HepG2 (cell line): ENCODE data around the gene C2orf78. TPM values are rescaled to one million over a fixed set of nuclear protein-coding genes. Genes with fewer than 3 reads are reported as not detected.

Experiments
- BRF2 ChIP-seq: sonication (generic); formaldehyde crosslinking; IDR thresholded peaks from 2 replicates; pipeline ENCODE4 v1.8.1; 2022; ENCODE audit warnings: mild to moderate bottlenecking, missing genetic modification reagents
- FOXA3 ChIP-seq: IDR thresholded peaks from 2 replicates; pipeline ENCODE4 v1.6.1; 2016; ENCODE audit warnings: missing genetic modification reagents, missing compliant biosample characterization
- HMGA1 ChIP-seq: sonication (generic); formaldehyde crosslinking; conservative IDR thresholded peaks from 2 replicates; pipeline ENCODE4 v1.4.0; 2020; ENCODE audit warnings: missing genetic modification reagents
- KLF6 ChIP-seq: IDR thresholded peaks from 2 replicates; pipeline ENCODE4 v1.8.0; 2016; ENCODE audit warnings: missing biosample characterization, missing genetic modification reagents
- MAZ ChIP-seq, 2 experiments: sonication (generic) in 1 of 2; formaldehyde crosslinking in 1 of 2; IDR thresholded peaks; 2 replicates each; pipeline versions ENCODE4 v1.5.0 to v1.6.1; 2012 to 2020; ENCODE audit warnings: low read depth in 2 of 2, mild to moderate bottlenecking in 2 of 2, borderline replicate concordance in 1 of 2, improper control_type of control experiment in 1 of 2, low read length in 1 of 2, missing genetic modification reagents in 1 of 2, moderate library complexity in 1 of 2
- NCOA5 ChIP-seq: sonication (generic); formaldehyde crosslinking; IDR thresholded peaks from 2 replicates; pipeline ENCODE4 v1.4.0; 2020; ENCODE audit warnings: missing genetic modification reagents
- NFRKB ChIP-seq: fragments of 450-650 bp; IDR thresholded peaks from 2 replicates; pipeline ENCODE4 v1.6.1; 2017
- PCBP2 ChIP-seq: fragments of 200-400 bp; formaldehyde crosslinking; optimal IDR thresholded peaks from 2 replicates; pipeline ENCODE3; 2018; ENCODE audit warnings: low read length, low read depth; ENCODE audit not compliant: poor library complexity, severe bottlenecking
- RARA ChIP-seq: IDR thresholded peaks from 2 replicates; pipeline ENCODE4 v1.6.1; 2016; ENCODE audit warnings: missing genetic modification reagents, missing compliant biosample characterization
- RCOR2 ChIP-seq: IDR thresholded peaks from 2 replicates; pipeline ENCODE4 v1.6.1; 2016; ENCODE audit warnings: missing biosample characterization, missing genetic modification reagents
- SIX1 ChIP-seq: sonication (generic); formaldehyde crosslinking; IDR thresholded peaks from 2 replicates; pipeline ENCODE4 v1.4.0; 2020; ENCODE audit warnings: missing genetic modification reagents, borderline replicate concordance
- SMARCC2 ChIP-seq: fragments of 450-650 bp; IDR thresholded peaks from 2 replicates; pipeline ENCODE4 v1.6.1; 2017; ENCODE audit warnings: antibody characterized with exemption, mild to moderate bottlenecking
- ZFP36L2 ChIP-seq: sonication (generic); formaldehyde crosslinking; IDR thresholded peaks from 2 replicates; pipeline ENCODE4 v1.4.0; 2020; ENCODE audit warnings: missing genetic modification reagents
- ZNF136 ChIP-seq: sonication (generic); formaldehyde crosslinking; IDR thresholded peaks from 2 replicates; pipeline ENCODE4 v1.8.1; 2022; ENCODE audit warnings: low read depth, mild to moderate bottlenecking, moderate library complexity, missing genetic modification reagents
- ZNF143 ChIP-seq: sonication (generic); formaldehyde crosslinking; IDR thresholded peaks from 2 replicates; pipeline ENCODE4 v1.4.0; 2020; ENCODE audit warnings: missing genetic modification reagents
- ZNF569 ChIP-seq: sonication (generic); formaldehyde crosslinking; IDR thresholded peaks from 2 replicates; pipeline ENCODE4 v1.5.0; 2020; ENCODE audit warnings: mild to moderate bottlenecking, missing genetic modification reagents, moderate library complexity, borderline replicate concordance
- ZNF780A ChIP-seq: sonication (generic); formaldehyde crosslinking; IDR thresholded peaks from 2 replicates; pipeline ENCODE4 v1.8.0; 2022; ENCODE audit warnings: mild to moderate bottlenecking, missing genetic modification reagents, moderate library complexity
- ZNF788 ChIP-seq: sonication (generic); formaldehyde crosslinking; IDR thresholded peaks from 2 replicates; pipeline ENCODE4 v1.5.0; 2020; ENCODE audit warnings: mild to moderate bottlenecking, missing genetic modification reagents, borderline replicate concordance
- ZSCAN5A ChIP-seq: sonication (generic); formaldehyde crosslinking; IDR thresholded peaks from 2 replicates; pipeline ENCODE4 v1.8.0; 2022; ENCODE audit warnings: mild to moderate bottlenecking, missing genetic modification reagents, borderline replicate concordance
- polyA plus RNA-seq, 8 experiments: library from polyadenylated mRNA; depleted of rRNA in 3 of 8; stranded (reverse) in 7 of 8; unstranded in 1 of 8; fragments of >200 nt; fragmentation: Illumina TruSeq in 4 of 8; extraction: Trizol in 4 of 8; gene quantifications; 2 replicates each; pipeline versions ENCODE4 v1.2.1 to v1.2.3, GENCODE V29; 2011 to 2016; ENCODE audit warnings: low read depth in 4 of 8, missing spikeins in 1 of 8, mixed read lengths in 1 of 8; ENCODE audit not compliant: insufficient read depth in 1 of 8
- total RNA-seq, 5 experiments: library from RNA; depleted of rRNA; stranded (reverse); fragments of >200 nt; fragmentation: Illumina TruSeq; extraction: Trizol; gene quantifications; 2 replicates each; pipeline ENCODE4 v1.2.3, GENCODE V29; 2016; ENCODE audit warnings: low read depth in 1 of 5
- TF ChIP-seq, protein P1 (sequence below): sonication (generic); formaldehyde crosslinking; conservative IDR thresholded peaks from 2 replicates; pipeline ENCODE4 v1.4.0; 2020; ENCODE audit warnings: missing genetic modification reagents

C2orf78 gene
- total and polyA plus RNA-seq, 2 of the 13 experiments (the other 11 are each of a cell fraction or from before 2014, with no cell fraction given): not detected

GRCh38 chr2:73828818-73829570 is 45.0 kb downstream of the C2orf78 start, which contains the start of gene STAMBP (continued):
- TF ChIP-seq NCOA5 (no peak), RARA (peak; percentile 39; the same call in 1 of the 2 replicates), KLF6 (CRISPR knock-in tag) (no peak), ZNF143 (CRISPR knock-in tag) (peak; percentile 54), ZFP36L2 (CRISPR knock-in tag) (0 out of 2 replicates have a peak, but pooled peaks have one; percentile 15), RCOR2 (CRISPR knock-in tag) (no peak), ZNF788 (peak; percentile 96; the same call in 1 of the 2 replicates), MAZ (IDR thresholded peaks at IDR 0.05; ENCODE audit: borderline replicate concordance, low read depth, low read length) (no peak; the same call in 1 of the 2 replicates), MAZ (CRISPR knock-in tag; IDR thresholded peaks at IDR 0.05; ENCODE audit: low read depth) (peak; percentile 72; the same call in 1 of the 2 replicates), ZNF569 (no peak), HMGA1 (CRISPR knock-in tag) (no peak), FOXA3 (CRISPR knock-in tag) (peak; percentile 28; the same call in 1 of the 2 replicates), SIX1 (CRISPR knock-in tag) (peak; percentile 53; the same call in 1 of the 2 replicates), BRF2 (CRISPR knock-in tag) (peak; percentile 53; the same call in 1 of the 2 replicates), ZNF780A (CRISPR knock-in tag) (no peak), PCBP2 (no peak), ZNF136 (CRISPR knock-in tag) (0 out of 2 replicates have a peak, but pooled peaks have one; percentile 33), SMARCC2 (no peak), NFRKB (no peak), ZSCAN5A (no peak; the same call in 1 of the 2 replicates)
- TF ChIP-seq, protein P1, sequence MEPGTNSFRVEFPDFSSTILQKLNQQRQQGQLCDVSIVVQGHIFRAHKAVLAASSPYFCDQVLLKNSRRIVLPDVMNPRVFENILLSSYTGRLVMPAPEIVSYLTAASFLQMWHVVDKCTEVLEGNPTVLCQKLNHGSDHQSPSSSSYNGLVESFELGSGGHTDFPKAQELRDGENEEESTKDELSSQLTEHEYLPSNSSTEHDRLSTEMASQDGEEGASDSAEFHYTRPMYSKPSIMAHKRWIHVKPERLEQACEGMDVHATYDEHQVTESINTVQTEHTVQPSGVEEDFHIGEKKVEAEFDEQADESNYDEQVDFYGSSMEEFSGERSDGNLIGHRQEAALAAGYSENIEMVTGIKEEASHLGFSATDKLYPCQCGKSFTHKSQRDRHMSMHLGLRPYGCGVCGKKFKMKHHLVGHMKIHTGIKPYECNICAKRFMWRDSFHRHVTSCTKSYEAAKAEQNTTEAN (CRISPR knock-in tag): no peak; the same call in 1 of the 2 replicates
